HK-2 (cell line): ENCODE results near the gene CCNY.

Experiments
- DNase-seq: peaks from one replicate; pipeline ENCODE4 v3.0.0-alpha.2; 2018; ENCODE audit not compliant: unreplicated experiment

The CCNY gene

GRCh38 chr10:35425595-35425994 lies 89.3 kb downstream of the CCNY start:
- no peak for DNase-seq

GRCh38 chr10:35426657-35427056 lies 90.3 kb downstream of the CCNY start:
- DNase-seq: no peak

GRCh38 chr10:35427543-35427942 lies 91.2 kb downstream of the CCNY start:
- no peak for DNase-seq

- DNase-seq: no peak
Observed at GRCh38 chr10:35428521-35428920, 92.2 kb downstream of the CCNY start.

GRCh38 chr10:35432781-35433338 lies 96.6 kb downstream of the CCNY start:
- no peak for DNase-seq

- DNase-seq: no peak
Observed at GRCh38 chr10:35433851-35434426, 97.6 kb downstream of the CCNY start.

GRCh38 chr10:35434533-35434932 lies 98.2 kb downstream of the CCNY start:
- no peak for DNase-seq

GRCh38 chr10:35435824-35436223 lies 99.5 kb downstream of the CCNY start:
- no peak for DNase-seq

GRCh38 chr10:35437829-35438228 lies 101.5 kb downstream of the CCNY start:
- DNase-seq: no peak

- DNase-seq: no peak
Observed at GRCh38 chr10:35438718-35439571, 102.6 kb downstream of the CCNY start.

GRCh38 chr10:35440016-35440415 lies 103.7 kb downstream of the CCNY start:
- no peak for DNase-seq

- DNase-seq: no peak
Observed at GRCh38 chr10:35442028-35442427, 105.7 kb downstream of the CCNY start.

GRCh38 chr10:35442592-35442991 lies 106.3 kb downstream of the CCNY start:
- DNase-seq: no peak

GRCh38 chr10:35443858-35444257 lies 107.5 kb downstream of the CCNY start:
- DNase-seq: no peak

GRCh38 chr10:35445150-35445884 lies 109.0 kb downstream of the CCNY start:
- no peak for DNase-seq

GRCh38 chr10:35446439-35446838 lies 110.1 kb downstream of the CCNY start:
- no peak for DNase-seq

- DNase-seq: no peak
Observed at GRCh38 chr10:35447693-35448407, 111.5 kb downstream of the CCNY start.

- DNase-seq: no peak
Observed at GRCh38 chr10:35448687-35449662, 112.7 kb downstream of the CCNY start.

- no peak for DNase-seq
Observed at GRCh38 chr10:35449944-35450343, 113.6 kb downstream of the CCNY start.

- DNase-seq: no peak
Observed at GRCh38 chr10:35451151-35452016, 115.1 kb downstream of the CCNY start.
